HEK293T (cell line): ENCODE results near the gene NCKAP5L.
"Not testable (repeated sequence)": the region's sequence is repeated elsewhere in the genome, so short reads cannot be mapped to it uniquely, and the experiment has no call there.

ENCODE experiments used
- CTCF ChIA-PET: fragments of 350-600 bp; formaldehyde crosslinking; extraction: SDS; loops from one replicate; lab custom pipeline; 2021; ENCODE audit warnings: antibody characterized with exemption, inconsistent platforms; lab: Yijun Ruan, JAX
- POLR2A ChIA-PET: fragments of 350-600 bp; formaldehyde crosslinking; extraction: SDS; loops from one replicate; lab custom pipeline; 2020; ENCODE audit warnings: antibody characterized with exemption, inconsistent platforms; lab: Yijun Ruan, JAX
- DNase-seq: peaks from one replicate; pipeline ENCODE4 v3.0.0; 2012; ENCODE audit warnings: mixed read lengths; ENCODE audit errors: extremely low spot score
- ARNT ChIP-seq: fragments of 450-650 bp; IDR thresholded peaks from 2 replicates; pipeline ENCODE4 v1.6.1; 2017; ENCODE audit warnings: mild to moderate bottlenecking
- BHLHE40 ChIP-seq: fragments of 450-650 bp; IDR thresholded peaks from 2 replicates; pipeline ENCODE4 v1.6.1; 2016; ENCODE audit warnings: mild to moderate bottlenecking, moderate library complexity, borderline replicate concordance
- CTBP1 ChIP-seq: fragments of 450-650 bp; IDR thresholded peaks from 2 replicates; pipeline ENCODE4 v1.6.1; 2016; ENCODE audit warnings: borderline replicate concordance
- ELF4 ChIP-seq: fragments of 450-650 bp; IDR thresholded peaks from 2 replicates; pipeline ENCODE4 v1.6.1; 2017; ENCODE audit warnings: antibody characterized with exemption
- FOXA1 ChIP-seq: fragments of 450-650 bp; IDR thresholded peaks from 2 replicates; pipeline ENCODE4 v1.6.1; 2016; ENCODE audit warnings: mild to moderate bottlenecking
- FOXK2 ChIP-seq: fragments of 450-650 bp; IDR thresholded peaks from 2 replicates; pipeline ENCODE4 v1.6.1; 2016; ENCODE audit warnings: mild to moderate bottlenecking
- FOXM1 ChIP-seq: fragments of 450-650 bp; IDR thresholded peaks from 2 replicates; pipeline ENCODE4 v1.6.1; 2017; ENCODE audit warnings: mild to moderate bottlenecking, borderline replicate concordance
- HDGF ChIP-seq: fragments of 450-650 bp; IDR thresholded peaks from 2 replicates; pipeline ENCODE4 v1.6.1; 2017; ENCODE audit warnings: antibody characterized with exemption, borderline replicate concordance
- L3MBTL2 ChIP-seq: fragments of 450-650 bp; conservative IDR thresholded peaks from 2 replicates; pipeline ENCODE4 v1.6.1; 2016; ENCODE audit warnings: mild to moderate bottlenecking
- LEF1 ChIP-seq: fragments of 450-650 bp; IDR thresholded peaks from 2 replicates; pipeline ENCODE4 v1.6.1; 2017; ENCODE audit warnings: mild to moderate bottlenecking, borderline replicate concordance
- NFRKB ChIP-seq: fragments of 450-650 bp; IDR thresholded peaks from 2 replicates; pipeline ENCODE4 v1.6.1; 2016; ENCODE audit warnings: mild to moderate bottlenecking, moderate library complexity
- SP1 ChIP-seq: fragments of 450-650 bp; IDR thresholded peaks from 2 replicates; pipeline ENCODE4 v1.6.1; 2017
- SUZ12 ChIP-seq: fragments of 450-650 bp; IDR thresholded peaks from 2 replicates; pipeline ENCODE4 v1.6.1; 2016; ENCODE audit warnings: mild to moderate bottlenecking
- TARDBP ChIP-seq: fragments of 450-650 bp; IDR thresholded peaks from 2 replicates; pipeline ENCODE4 v1.6.1; 2016
- ZNF384 ChIP-seq: fragments of 450-650 bp; IDR thresholded peaks from 2 replicates; pipeline ENCODE4 v1.6.1; 2016
- TF ChIP-seq, protein P1 (sequence below): fragments of 450-650 bp; IDR thresholded peaks from 2 replicates; pipeline ENCODE4 v1.6.1; 2016

NCKAP5L gene

DNA sequence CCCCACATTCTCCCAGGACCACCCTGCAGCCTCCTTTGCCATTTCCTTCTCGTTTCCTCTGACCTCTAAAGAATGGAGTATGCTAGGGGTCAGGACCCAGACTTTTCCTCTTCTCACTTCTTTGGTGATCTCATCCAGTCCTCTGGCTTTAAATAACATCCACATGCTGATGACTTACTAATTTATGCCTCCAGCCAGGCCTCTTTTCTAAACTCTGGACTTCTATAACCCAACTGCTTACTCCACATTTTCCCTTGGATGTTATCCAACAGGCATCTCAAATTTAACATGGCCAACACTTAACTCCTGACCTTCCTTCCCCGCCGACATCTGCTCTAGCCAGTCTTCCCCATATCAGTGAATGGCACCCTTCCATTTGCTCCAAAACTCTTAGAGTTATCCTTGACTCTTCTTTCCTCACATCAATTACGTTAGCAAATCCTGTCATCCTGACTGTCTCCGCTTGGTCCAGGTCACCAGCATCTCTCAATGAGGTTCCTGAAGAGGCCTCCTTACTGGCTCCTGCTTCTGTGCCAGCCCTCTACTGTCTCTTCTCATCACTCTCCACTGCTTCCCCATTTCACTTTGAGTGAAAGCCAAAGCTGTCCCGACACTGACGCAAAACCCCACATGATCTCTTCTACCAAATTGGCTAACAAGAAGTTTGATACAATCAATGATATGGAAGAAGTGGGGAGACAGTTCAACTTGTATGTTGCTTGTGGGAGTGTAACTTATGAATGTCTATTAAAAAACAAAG lies 44.1 kb downstream of the NCKAP5L start:
- ChIA-PET CTCF (no interaction called here), POLR2A (no interaction called here)
- DNase-seq = no peak
- no peak for TF ChIP-seq TARDBP
- no peak for TF ChIP-seq ELF4
- no peak for TF ChIP-seq FOXK2
- no peak for TF ChIP-seq ZNF384
- TF ChIP-seq BHLHE40 = no peak
- TF ChIP-seq SUZ12 = no peak
- no peak for TF ChIP-seq CTBP1
- no peak for TF ChIP-seq NFRKB
- no peak for TF ChIP-seq FOXM1
- no peak for TF ChIP-seq HDGF
- no peak for TF ChIP-seq L3MBTL2
- no peak for TF ChIP-seq LEF1
- no peak for TF ChIP-seq ARNT
- TF ChIP-seq, protein P1, sequence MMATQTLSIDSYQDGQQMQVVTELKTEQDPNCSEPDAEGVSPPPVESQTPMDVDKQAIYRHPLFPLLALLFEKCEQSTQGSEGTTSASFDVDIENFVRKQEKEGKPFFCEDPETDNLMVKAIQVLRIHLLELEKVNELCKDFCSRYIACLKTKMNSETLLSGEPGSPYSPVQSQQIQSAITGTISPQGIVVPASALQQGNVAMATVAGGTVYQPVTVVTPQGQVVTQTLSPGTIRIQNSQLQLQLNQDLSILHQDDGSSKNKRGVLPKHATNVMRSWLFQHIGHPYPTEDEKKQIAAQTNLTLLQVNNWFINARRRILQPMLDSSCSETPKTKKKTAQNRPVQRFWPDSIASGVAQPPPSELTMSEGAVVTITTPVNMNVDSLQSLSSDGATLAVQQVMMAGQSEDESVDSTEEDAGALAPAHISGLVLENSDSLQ = no peak

DNA sequence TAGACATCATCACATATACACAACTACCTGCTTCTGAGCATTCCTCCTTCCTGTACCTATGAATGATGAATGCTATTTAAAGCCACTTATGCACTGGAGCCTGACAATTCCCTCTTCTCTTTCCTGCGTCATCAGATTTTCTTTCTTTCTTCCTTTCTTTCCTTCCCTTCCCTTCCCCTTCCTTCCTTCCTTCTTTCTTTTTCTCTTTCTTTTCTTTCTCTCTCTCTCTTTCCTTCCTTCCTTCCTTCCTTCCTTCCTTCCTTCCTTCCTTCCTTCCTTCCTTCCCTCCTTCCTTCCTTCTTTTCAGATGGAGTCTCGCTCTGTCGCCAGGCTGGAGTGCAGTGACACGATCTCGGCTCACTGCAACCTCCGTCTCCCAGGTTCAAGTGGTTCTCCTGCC lies 47.3 kb downstream of the NCKAP5L start:
- CTCF ChIA-PET, POLR2A ChIA-PET, DNase-seq: not testable (repeated sequence)

DNA sequence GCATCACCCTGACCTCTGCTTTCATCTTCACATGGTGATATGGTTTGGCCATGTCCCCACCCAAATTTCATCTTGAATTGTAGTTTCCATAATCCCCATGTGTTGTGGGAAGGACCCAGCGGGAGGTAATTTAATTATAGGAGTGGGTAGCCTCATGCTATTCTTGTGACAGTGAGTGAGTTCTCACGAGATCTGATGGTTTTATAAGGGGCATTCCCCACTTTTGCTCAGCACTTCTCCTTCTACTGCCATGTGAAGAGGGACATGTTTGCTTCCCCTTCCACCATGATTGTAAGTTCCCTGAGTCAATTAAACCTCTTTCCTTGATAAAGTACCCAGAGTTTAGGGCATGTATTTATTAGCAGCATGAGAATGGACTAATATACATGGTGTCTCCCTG lies 48.6 kb downstream of the NCKAP5L start:
- no peak for DNase-seq
- TF ChIP-seq ELF4 = no peak
- TF ChIP-seq LEF1 = no peak
- no peak for TF ChIP-seq SP1
- TF ChIP-seq HDGF = no peak
- TF ChIP-seq, protein P1 = no peak
- no peak for TF ChIP-seq FOXA1
- TF ChIP-seq SUZ12 = no peak
- no peak for TF ChIP-seq TARDBP
- no peak for TF ChIP-seq CTBP1
- no peak for TF ChIP-seq FOXM1
- no peak for TF ChIP-seq ARNT
- TF ChIP-seq L3MBTL2 = no peak
- ChIA-PET CTCF (no interaction called here), POLR2A (no interaction called here)

DNA sequence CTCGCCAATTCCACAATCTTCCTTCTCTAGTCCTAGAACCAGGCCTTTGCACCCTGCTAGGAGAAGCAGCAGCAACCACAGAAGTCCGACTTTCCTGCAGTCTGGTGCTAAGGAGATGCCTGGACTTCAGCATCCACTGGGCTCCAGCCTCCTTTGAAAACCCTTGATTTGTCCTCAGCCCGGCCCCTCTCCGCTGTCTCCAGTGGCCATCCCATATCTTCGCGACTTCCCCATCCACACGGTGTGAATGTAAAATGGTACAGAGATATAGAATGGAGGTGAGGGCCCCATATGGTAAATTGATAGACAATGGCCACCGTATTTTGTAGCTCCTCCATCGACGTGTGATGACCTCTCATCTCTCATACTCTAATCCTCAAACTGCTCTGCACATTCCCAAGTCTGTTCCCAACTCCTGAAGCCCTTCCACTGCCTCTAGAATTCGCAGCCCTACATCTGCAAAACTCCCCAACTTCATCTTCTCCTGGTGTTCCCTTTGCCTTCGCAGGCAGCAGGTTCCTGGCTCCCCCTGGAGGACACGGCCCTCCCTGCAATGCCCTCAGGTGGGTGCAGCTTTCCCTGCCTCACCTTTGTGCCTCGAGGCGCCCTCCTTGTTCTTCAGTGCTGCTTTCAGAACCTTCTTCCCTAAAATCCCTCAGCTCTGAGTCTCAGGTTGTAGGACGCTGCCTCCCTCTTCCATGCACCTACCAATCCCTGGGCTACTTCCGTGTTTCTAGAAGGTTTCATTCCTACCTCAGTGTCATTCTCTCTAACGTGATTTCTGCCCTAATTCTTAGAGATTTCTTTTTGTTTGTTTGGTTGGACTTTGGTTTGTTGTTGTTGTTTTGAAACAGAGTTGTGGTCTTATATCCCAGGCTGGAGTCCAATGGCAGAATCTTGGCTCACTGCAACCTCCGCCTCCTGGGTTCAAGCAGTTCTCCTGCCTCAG lies 50.1 kb downstream of the NCKAP5L start:
- DNase-seq = peak; percentile 78
- ChIA-PET CTCF (interaction anchor here (0.6 to 3.0 kb wide), 11 partner anchors 37 to 185 kb away, joined by 3 to 21 read pairs (median 4); partner anchors contain the start of genes BCDIN3D, NCKAP5L and TMBIM6), POLR2A (interaction anchor here (1.0 to 1.9 kb wide), 2 partner anchors 36 to 65 kb away, joined by 4 to 7 read pairs; partner anchors contain the start of gene BCDIN3D)
- TF ChIP-seq FOXA1 = no peak
- TF ChIP-seq HDGF = no peak
- TF ChIP-seq BHLHE40 = no peak
- TF ChIP-seq FOXM1 = no peak
- TF ChIP-seq ZNF384 = no peak
- no peak for TF ChIP-seq CTBP1
- TF ChIP-seq, protein P1 = no peak
- no peak for TF ChIP-seq ELF4

DNA sequence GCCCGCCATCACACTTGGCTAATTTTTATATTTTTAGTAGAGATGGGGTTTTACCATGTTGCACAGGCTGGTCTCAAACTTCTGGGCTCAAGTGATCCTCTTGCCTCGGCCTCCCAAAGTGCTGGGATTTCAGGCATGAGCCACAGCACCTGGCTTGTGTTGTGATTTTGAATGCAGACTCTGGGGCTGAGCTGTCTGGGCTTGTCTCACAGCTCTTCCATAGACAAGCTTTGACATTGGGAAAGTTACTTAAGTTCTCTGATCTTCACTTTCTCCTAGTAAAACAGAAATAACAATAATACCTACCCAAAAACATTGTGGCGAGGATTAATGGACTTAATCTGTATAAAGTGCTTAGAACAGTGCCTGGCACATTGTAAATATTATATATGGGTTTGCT lies 50.9 kb downstream of the NCKAP5L start:
- TF ChIP-seq ZNF384 (no peak), HDGF (no peak), FOXM1 (no peak), ELF4 (no peak), LEF1 (no peak)
- no peak for DNase-seq
- CTCF ChIA-PET = interaction anchor here (0.6 to 3.0 kb wide), 10 partner anchors 36 to 186 kb away, joined by 3 to 21 read pairs (median 4); partner anchors contain the start of genes NCKAP5L and TMBIM6
- POLR2A ChIA-PET = interaction anchor here (1.0 to 1.9 kb wide), 2 partner anchors 36 to 66 kb away, joined by 4 to 7 read pairs; partner anchors contain the start of gene BCDIN3D

DNA sequence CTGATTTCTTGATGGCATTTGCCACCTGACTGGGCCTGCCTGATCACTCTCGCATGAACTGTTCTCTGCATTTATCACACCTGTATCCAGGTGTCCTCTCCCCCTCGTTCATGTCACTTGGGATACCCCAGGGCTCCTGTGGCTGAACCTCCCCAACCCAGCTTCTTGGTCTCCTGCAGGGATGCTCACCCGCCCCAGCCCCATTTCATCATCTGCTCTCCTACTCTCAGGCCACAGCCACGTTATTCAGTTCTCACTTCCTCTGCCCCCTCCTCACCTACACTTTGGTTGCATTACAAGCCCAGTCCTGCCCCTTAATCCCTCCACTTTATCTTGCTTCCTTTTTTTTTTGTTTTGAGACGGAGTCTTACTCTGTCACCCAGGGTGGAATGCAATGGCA lies 51.4 kb downstream of the NCKAP5L start:
- no peak for DNase-seq
- POLR2A ChIA-PET = interaction anchor here (1.9 kb wide), 1 partner anchor 66 kb away, joined by 7 read pairs; the partner anchor contains the start of gene BCDIN3D
- TF ChIP-seq SP1 (no peak), NFRKB (no peak), FOXA1 (no peak), FOXK2 (no peak), HDGF (no peak), ZNF384 (no peak), BHLHE40 (no peak)
- CTCF ChIA-PET = interaction anchor here (0.6 to 3.0 kb wide), 6 partner anchors 49 to 186 kb away, joined by 3 to 21 read pairs (median 5); no protein-coding TSS in a partner anchor
